Measurements from ENCODE around the gene MTRF1L. TPM values are rescaled to one million over a fixed set of nuclear protein-coding genes. Genes with fewer than 3 reads are reported as not detected.

MTRF1L gene, protein sequence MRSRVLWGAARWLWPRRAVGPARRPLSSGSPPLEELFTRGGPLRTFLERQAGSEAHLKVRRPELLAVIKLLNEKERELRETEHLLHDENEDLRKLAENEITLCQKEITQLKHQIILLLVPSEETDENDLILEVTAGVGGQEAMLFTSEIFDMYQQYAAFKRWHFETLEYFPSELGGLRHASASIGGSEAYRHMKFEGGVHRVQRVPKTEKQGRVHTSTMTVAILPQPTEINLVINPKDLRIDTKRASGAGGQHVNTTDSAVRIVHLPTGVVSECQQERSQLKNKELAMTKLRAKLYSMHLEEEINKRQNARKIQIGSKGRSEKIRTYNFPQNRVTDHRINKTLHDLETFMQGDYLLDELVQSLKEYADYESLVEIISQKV
- total RNA-seq, result 16.5 to 17.6 TPM (median 17.1 TPM) in 3 replicates
- long read RNA-seq, transcript MTRF1L-202 (6 exons, 3,539 nt), result minor isoform, 10 of 60 reads
- long read RNA-seq, transcript MTRF1L-208 (7 exons, 3,651 nt), result major isoform, 15 of 60 reads
- long read RNA-seq, transcript MTRF1L-203 (7 exons, 3,676 nt), result minor isoform, 13 of 60 reads
- long read RNA-seq, partial matches to known transcripts, result 3 of 60 reads
- long read RNA-seq, other reads (novel, unspliced or antisense), result 13 of 60 reads

DNA sequence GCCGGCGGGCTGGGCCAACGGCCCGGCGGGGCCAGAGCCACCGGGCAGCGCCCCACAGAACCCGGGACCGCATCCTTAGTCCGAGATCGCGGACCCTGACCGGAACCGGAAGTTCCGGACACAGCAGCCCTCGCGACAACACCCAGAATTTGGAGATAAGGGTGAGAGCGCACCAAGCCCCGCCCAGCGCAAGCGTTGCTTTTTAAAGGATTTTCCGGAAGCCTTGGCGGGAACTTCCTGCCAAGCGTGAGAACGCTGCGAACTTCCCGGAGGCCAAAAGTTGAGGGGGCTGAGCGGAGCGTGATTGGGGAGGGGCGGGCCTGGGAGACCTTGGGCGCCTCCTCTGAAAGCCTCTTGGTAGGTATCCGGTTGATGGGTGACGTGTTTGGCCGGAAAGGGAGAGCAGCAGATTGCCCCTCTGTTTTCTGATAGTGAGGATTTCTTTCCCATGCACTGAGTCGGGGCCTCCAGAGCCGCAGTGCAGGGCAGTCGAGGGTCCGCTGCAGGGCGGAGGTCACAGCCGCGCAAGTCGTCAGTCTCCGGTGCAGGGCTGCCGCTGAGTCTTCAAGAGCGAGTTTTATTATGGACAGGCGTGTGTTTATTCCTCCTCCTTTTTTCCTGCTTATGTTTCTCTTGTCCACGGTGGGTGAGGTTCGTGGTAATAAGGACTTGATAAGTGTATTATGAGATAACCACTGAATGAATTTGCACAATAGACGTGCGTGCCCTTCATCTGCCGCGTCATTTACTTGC lies at the start of gene MTRF1L:
TSS of gene MTRF1L (minus strand) at position 97 of the 753 bp plus-strand sequence. CDS start at position 73, 24 bp downstream.
- Mint-ChIP-seq H3K4me1 (ENCODE audit: low read depth) (peaks cover 34% of the 10 kb centered on the region), H3K9me3 (ENCODE audit: low read depth) (no peaks in the 10 kb centered on the region), H3K27me3 (ENCODE audit: low read depth) (no peaks in the 10 kb centered on the region), H3K4me3 (ENCODE audit: unreplicated experiment) (peak within 1 kb of the TSS; percentile 92), H3K36me3 (ENCODE audit: low read depth) (peaks cover 3% of the 10 kb centered on the region), H3K27ac (ENCODE audit: unreplicated experiment) (peak within 1 kb of the TSS; percentile 94)
- TF ChIP-seq, protein P1, sequence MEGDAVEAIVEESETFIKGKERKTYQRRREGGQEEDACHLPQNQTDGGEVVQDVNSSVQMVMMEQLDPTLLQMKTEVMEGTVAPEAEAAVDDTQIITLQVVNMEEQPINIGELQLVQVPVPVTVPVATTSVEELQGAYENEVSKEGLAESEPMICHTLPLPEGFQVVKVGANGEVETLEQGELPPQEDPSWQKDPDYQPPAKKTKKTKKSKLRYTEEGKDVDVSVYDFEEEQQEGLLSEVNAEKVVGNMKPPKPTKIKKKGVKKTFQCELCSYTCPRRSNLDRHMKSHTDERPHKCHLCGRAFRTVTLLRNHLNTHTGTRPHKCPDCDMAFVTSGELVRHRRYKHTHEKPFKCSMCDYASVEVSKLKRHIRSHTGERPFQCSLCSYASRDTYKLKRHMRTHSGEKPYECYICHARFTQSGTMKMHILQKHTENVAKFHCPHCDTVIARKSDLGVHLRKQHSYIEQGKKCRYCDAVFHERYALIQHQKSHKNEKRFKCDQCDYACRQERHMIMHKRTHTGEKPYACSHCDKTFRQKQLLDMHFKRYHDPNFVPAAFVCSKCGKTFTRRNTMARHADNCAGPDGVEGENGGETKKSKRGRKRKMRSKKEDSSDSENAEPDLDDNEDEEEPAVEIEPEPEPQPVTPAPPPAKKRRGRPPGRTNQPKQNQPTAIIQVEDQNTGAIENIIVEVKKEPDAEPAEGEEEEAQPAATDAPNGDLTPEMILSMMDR (IDR thresholded peaks at IDR 0.05), result no peak
- peak; percentile 96 for DNase-seq (ENCODE audit: low spot score)

DNA sequence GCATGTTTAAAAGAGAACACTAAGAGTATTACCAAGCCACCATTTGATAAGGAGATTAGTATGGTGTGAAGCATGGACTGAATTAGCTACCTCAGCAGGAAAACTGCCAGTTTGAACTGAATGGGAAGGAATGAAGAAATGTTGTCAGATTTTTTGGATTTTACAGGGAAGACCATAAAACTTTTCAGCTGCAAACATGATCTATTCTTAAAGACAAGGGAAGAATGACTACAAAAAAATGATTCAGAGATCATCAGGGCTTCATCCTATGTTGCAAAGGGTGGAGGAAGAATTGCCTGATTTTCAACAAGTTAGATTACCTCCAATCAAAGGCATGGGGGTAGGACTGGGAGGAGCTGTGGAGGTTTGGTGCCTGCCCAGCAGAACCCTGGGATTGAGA lies 49.3 kb upstream of the MTRF1L start:
- H3K4me1 Mint-ChIP-seq (ENCODE audit: low read depth), result no peaks in the 10 kb centered on the region
- no peaks in the 10 kb centered on the region for H3K27me3 Mint-ChIP-seq (ENCODE audit: low read depth)
- TF ChIP-seq, protein P1 (IDR thresholded peaks at IDR 0.05), result no peak
- no peaks in the 10 kb centered on the region for H3K36me3 Mint-ChIP-seq (ENCODE audit: low read depth)
- DNase-seq (ENCODE audit: low spot score), result no peak
- peaks cover 16% of the 10 kb centered on the region for H3K9me3 Mint-ChIP-seq (ENCODE audit: low read depth)
- no peak overlapping the region for H3K4me3 Mint-ChIP-seq (ENCODE audit: unreplicated experiment)
- H3K27ac Mint-ChIP-seq (ENCODE audit: unreplicated experiment), result no peak overlapping the region

DNA sequence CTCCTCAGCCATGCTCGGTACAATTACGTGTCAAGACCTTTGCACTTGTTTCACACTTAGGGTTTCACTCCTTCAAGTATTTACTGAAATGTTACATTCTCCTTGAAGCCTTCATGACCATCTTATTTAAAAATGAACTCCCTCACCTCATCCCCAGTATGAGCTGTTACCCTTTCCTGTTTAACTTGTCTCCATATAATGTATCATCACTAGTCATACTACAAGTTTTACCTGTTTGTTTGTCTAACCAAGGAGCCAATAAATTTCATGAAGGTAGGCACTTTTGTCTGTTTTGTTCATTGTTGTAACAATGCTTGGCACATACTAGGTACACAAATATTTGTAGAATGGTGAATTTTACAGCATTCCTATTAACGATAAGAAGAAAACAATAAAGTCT lies 46.1 kb upstream of the MTRF1L start:
- DNase-seq (ENCODE audit: low spot score), result no peak
- Mint-ChIP-seq H3K27ac (ENCODE audit: unreplicated experiment) (no peak overlapping the region), H3K4me3 (ENCODE audit: unreplicated experiment) (no peak overlapping the region), H3K4me1 (ENCODE audit: low read depth) (peaks cover 2% of the 10 kb centered on the region), H3K9me3 (ENCODE audit: low read depth) (peaks cover 16% of the 10 kb centered on the region), H3K27me3 (ENCODE audit: low read depth) (no peaks in the 10 kb centered on the region), H3K36me3 (ENCODE audit: low read depth) (no peaks in the 10 kb centered on the region)
- TF ChIP-seq, protein P1 (IDR thresholded peaks at IDR 0.05), result no peak

DNA sequence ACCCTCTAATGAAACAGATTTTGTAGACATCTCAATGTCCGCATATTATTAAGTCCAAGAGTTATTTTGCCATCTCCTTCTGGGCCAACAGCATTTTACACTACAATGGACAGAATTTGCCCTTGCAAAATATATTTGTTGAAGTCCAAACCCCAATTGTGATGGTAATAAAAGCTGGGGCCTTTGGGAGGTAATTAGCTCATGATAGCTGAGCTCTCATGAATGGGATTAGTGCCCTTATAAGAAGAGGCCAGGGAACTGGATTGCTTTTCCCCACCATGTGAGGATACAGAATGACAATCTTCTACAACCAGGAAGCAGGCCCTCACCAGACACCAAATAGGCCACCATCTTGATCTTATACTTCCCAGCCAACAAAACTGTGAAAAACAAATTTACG lies 44.9 kb upstream of the MTRF1L start:
- Mint-ChIP-seq H3K4me1 (ENCODE audit: low read depth) (peaks cover 2% of the 10 kb centered on the region), H3K4me3 (ENCODE audit: unreplicated experiment) (no peak overlapping the region), H3K36me3 (ENCODE audit: low read depth) (no peaks in the 10 kb centered on the region), H3K27me3 (ENCODE audit: low read depth) (no peaks in the 10 kb centered on the region), H3K27ac (ENCODE audit: unreplicated experiment) (no peak overlapping the region), H3K9me3 (ENCODE audit: low read depth) (peaks cover 16% of the 10 kb centered on the region)
- TF ChIP-seq, protein P1 (IDR thresholded peaks at IDR 0.05), result no peak
- DNase-seq (ENCODE audit: low spot score), result no peak

DNA sequence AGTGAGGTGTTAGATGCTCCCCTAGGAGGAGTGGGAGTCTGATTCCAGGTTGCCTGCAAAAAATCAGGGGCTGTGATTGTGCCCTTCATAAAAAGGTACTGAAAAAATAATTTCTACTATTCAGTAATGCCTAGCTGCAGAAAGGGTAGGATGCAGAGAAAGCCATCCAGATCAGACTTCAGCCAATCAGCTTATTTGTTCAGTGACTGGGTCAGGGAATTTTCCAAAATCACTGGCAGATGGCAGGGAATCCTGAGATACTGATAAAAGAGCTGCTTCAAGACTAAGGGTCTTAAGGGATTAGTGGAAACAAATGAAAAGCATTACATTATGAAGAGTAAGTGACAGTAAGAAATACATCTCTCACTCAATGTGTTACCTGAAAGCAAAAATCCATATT lies 42.8 kb upstream of the MTRF1L start:
- Mint-ChIP-seq H3K4me3 (ENCODE audit: unreplicated experiment) (no peak overlapping the region), H3K9me3 (ENCODE audit: low read depth) (peaks cover 8% of the 10 kb centered on the region), H3K27ac (ENCODE audit: unreplicated experiment) (no peak overlapping the region), H3K27me3 (ENCODE audit: low read depth) (no peaks in the 10 kb centered on the region), H3K4me1 (ENCODE audit: low read depth) (peaks cover 2% of the 10 kb centered on the region), H3K36me3 (ENCODE audit: low read depth) (no peaks in the 10 kb centered on the region)
- no peak for DNase-seq (ENCODE audit: low spot score)
- TF ChIP-seq, protein P1 (IDR thresholded peaks at IDR 0.05), result no peak
